Upper lobe of left lung (tissue), 4 donors: Measurements from ENCODE around the gene ERGIC3.

Experiments used
- CTCF ChIP-seq, 6 experiments: fragments of 450-650 bp in 4 of 6; fragments of 200-600 bp in 2 of 6; sonication (generic) in 2 of 6; IDR thresholded peaks; one replicate each; pipeline ENCODE4 v1.5.1; 2016 to 2019; ENCODE audit warnings: antibody characterized with exemption in 6 of 6
- POLR2AphosphoS5 ChIP-seq, 2 donors: sonication (generic); formaldehyde crosslinking; IDR thresholded peaks; one replicate each; pipeline ENCODE4 v1.5.1; 2017; ENCODE audit warnings: antibody characterized with exemption in 2 of 2

GRCh38 chr20:35592339-35592974 lies 50.6 kb downstream of the ERGIC3 start:
- TF ChIP-seq CTCF (IDR thresholded peaks at IDR 0.05), result no peak
- TF ChIP-seq POLR2AphosphoS5 (IDR thresholded peaks at IDR 0.05), result no peak
